ENCODE results near the gene ENO1.

Gene ENO1

GRCh38 chr1:8870103-8870502, 8.4 kb downstream of the ENO1 start:
- no peak for DNase-seq

GRCh38 chr1:8867878-8868567, 10.5 kb downstream of the ENO1 start:
- no peak for DNase-seq

- DNase-seq: no peak
Measured at GRCh38 chr1:8866792-8867415, 11.6 kb downstream of the ENO1 start.

- no peak for DNase-seq
Measured at GRCh38 chr1:8866173-8866791, 12.2 kb downstream of the ENO1 start.

GRCh38 chr1:8864713-8865344, 13.7 kb downstream of the ENO1 start:
- DNase-seq: no peak

- DNase-seq: no peak
Measured at GRCh38 chr1:8863794-8864233, 14.7 kb downstream of the ENO1 start.

GRCh38 chr1:8863138-8863537, 15.3 kb downstream of the ENO1 start:
- no peak for DNase-seq

- no peak for DNase-seq
Measured at GRCh38 chr1:8862528-8862927, 16.0 kb downstream of the ENO1 start.

- DNase-seq: no peak
Measured at GRCh38 chr1:8860738-8861516, 17.6 kb downstream of the ENO1 start.

GRCh38 chr1:8858888-8859706, 19.4 kb downstream of the ENO1 start:
- DNase-seq: no peak

GRCh38 chr1:8858112-8858668, 20.3 kb downstream of the ENO1 start:
- no peak for DNase-seq

- no peak for DNase-seq
Measured at GRCh38 chr1:8856689-8857412, 21.6 kb downstream of the ENO1 start.

GRCh38 chr1:8854240-8854639, 24.2 kb downstream of the ENO1 start:
- no peak for DNase-seq

GRCh38 chr1:8851060-8851459, 27.4 kb downstream of the ENO1 start:
- DNase-seq: no peak

- peak; percentile 68 for DNase-seq
Measured at GRCh38 chr1:8848663-8849386, 29.7 kb downstream of the ENO1 start.

- DNase-seq: no peak
Measured at GRCh38 chr1:8847990-8848389, 30.5 kb downstream of the ENO1 start.

- no peak for DNase-seq
Measured at GRCh38 chr1:8846263-8846662, 32.2 kb downstream of the ENO1 start.

- no peak for DNase-seq
Measured at GRCh38 chr1:8845104-8846097, 33.1 kb downstream of the ENO1 start.

GRCh38 chr1:8844501-8845006, 33.9 kb downstream of the ENO1 start:
- DNase-seq: no peak
